ENCODE results near the gene UBE4B. TPM values are rescaled to one million over a fixed set of nuclear protein-coding genes. Genes with fewer than 3 reads are reported as not detected.

The UBE4B gene
- total and polyA plus RNA-seq, 10 donors, result 8.8 to 53.8 (median 40.5) TPM

DNA sequence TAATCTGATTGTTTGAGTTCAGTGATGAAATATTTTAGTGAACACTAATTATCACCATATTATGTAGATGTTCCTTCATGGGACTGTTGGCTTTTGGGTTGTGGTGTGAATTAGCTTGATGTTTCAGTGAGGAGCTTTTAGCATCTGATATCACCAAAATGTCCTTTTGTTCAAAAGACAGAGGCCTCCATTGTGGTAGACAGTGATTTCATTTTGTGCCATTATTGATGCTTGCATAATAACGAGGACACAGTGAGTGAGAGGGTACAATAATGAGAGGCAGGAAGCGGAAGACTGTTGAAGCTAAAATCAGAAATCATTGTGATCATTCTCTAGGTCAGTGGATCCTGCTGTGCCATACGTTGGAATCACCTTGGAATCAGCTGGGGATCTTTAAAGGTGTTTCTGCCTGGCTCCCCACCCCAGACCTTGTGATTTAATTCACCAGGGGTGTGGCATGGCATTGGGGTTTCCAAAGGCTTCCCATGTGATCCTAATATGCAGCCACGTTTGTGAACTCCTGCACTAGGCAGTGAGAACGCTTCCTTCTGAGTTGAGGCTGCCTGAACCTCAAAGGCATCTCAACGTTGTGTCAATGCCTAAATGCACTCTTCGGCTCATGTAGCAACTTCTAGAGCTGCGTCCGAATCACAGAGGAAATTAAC is 95.5 kb downstream of the UBE4B start:
- no peaks in the 10 kb centered on the region for H3K27me3 ChIP-seq (replicated peaks in 1 of 7)
- no peak overlapping the region for H3K4me3 ChIP-seq
- 90 to 92% (median 91%) methylated on average over 9 of the region's 9 CpGs for WGBS, 5 donors
- no peak for TF ChIP-seq POLR2A (IDR thresholded peaks at IDR 0.05)
- TF ChIP-seq POLR2AphosphoS5 (IDR thresholded peaks at IDR 0.05), result no peak
- TF ChIP-seq, protein P1, sequence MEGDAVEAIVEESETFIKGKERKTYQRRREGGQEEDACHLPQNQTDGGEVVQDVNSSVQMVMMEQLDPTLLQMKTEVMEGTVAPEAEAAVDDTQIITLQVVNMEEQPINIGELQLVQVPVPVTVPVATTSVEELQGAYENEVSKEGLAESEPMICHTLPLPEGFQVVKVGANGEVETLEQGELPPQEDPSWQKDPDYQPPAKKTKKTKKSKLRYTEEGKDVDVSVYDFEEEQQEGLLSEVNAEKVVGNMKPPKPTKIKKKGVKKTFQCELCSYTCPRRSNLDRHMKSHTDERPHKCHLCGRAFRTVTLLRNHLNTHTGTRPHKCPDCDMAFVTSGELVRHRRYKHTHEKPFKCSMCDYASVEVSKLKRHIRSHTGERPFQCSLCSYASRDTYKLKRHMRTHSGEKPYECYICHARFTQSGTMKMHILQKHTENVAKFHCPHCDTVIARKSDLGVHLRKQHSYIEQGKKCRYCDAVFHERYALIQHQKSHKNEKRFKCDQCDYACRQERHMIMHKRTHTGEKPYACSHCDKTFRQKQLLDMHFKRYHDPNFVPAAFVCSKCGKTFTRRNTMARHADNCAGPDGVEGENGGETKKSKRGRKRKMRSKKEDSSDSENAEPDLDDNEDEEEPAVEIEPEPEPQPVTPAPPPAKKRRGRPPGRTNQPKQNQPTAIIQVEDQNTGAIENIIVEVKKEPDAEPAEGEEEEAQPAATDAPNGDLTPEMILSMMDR (IDR thresholded peaks at IDR 0.05 in 8 of 11, conservative IDR thresholded peaks at IDR 0.05 in 3 of 11), result no peak
- intact Hi-C loops (cut with DNase I; ENCODE audit: low total_unique reads), result no loop called here
- H3K27ac ChIP-seq, result no peak overlapping the region
- no peaks in the 10 kb centered on the region for H3K4me1 ChIP-seq
- no peak for DNase-seq
- no peaks in the 10 kb centered on the region for H3K9me3 ChIP-seq
- peaks cover 3 to 100% (median 59%) of the 10 kb centered on the region in 6 donors for H3K36me3 ChIP-seq

DNA sequence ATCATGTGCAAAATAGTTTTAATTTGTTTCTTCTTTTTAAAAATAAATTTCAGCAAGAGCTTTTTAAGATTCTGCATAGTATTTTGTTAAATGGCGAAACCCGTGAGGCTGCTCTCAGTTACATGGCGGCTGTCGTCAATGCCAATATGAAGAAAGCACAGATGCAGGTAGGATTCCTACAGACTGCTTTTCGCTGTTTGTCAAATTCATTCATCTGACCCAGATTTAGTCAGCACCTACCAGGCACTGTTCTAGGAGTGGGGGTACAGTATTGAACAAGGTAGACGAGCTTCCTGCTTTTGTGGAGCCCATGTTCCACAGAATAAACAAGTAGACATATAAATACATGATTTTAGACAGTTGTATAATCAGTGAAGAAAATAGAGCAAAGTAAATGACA is 99.6 kb downstream of the UBE4B start:
- DNase-seq, result no peak
- peaks cover 7 to 100% (median 81%) of the 10 kb centered on the region in 6 donors for H3K36me3 ChIP-seq
- no peaks in the 10 kb centered on the region for H3K9me3 ChIP-seq
- H3K27me3 ChIP-seq (replicated peaks in 1 of 7), result no peaks in the 10 kb centered on the region
- TF ChIP-seq POLR2AphosphoS5 (IDR thresholded peaks at IDR 0.05) (no peak), POLR2A (IDR thresholded peaks at IDR 0.05) (no peak)
- TF ChIP-seq, protein P1 (IDR thresholded peaks at IDR 0.05 in 8 of 11, conservative IDR thresholded peaks at IDR 0.05 in 3 of 11), result no peak
- intact Hi-C loops (cut with DNase I; ENCODE audit: low total_unique reads), result no loop called here
- no peak overlapping the region for H3K4me3 ChIP-seq
- WGBS, 5 donors, result 97 to 98% (median 97%) methylated on average over 6 of the region's 6 CpGs
- no peaks in the 10 kb centered on the region for H3K4me1 ChIP-seq
- no peak overlapping the region for H3K27ac ChIP-seq

DNA sequence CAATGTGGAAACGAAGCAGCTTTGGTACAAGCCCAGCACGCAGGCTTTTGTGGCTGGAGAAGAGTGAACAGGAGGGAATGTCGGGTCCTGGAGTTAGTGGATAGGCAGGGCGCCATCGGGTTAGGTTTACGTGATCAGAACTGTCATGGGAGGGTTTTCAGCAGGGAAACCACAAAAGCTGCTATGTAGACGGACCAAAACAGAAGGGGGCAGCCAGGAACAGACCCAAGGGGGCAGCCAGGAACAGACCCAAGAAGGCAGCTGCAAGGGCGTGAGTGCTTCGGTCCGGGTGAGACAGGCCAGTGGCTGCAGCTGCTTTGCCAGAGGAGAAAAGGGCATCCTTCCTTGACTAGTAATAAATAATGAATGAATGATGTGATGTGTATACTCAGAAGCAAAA is 100.1 kb downstream of the UBE4B start:
- Histone ChIP-seq H3K27me3 (replicated peaks in 1 of 7) (no peaks in the 10 kb centered on the region), H3K27ac (no peak overlapping the region), H3K4me3 (no peak overlapping the region), H3K9me3 (no peaks in the 10 kb centered on the region), H3K36me3 (peaks cover 7 to 100% (median 83%) of the 10 kb centered on the region in 6 donors), H3K4me1 (no peaks in the 10 kb centered on the region)
- DNase-seq, result no peak
- WGBS, 5 donors, result 83 to 93% (median 92%) methylated on average over 10 of the region's 10 CpGs
- intact Hi-C loops (cut with DNase I; ENCODE audit: low total_unique reads), result no loop called here
- TF ChIP-seq POLR2A (IDR thresholded peaks at IDR 0.05) (no peak), POLR2AphosphoS5 (IDR thresholded peaks at IDR 0.05) (no peak)
- TF ChIP-seq, protein P1 (IDR thresholded peaks at IDR 0.05 in 8 of 11, conservative IDR thresholded peaks at IDR 0.05 in 3 of 11), result no peak

DNA sequence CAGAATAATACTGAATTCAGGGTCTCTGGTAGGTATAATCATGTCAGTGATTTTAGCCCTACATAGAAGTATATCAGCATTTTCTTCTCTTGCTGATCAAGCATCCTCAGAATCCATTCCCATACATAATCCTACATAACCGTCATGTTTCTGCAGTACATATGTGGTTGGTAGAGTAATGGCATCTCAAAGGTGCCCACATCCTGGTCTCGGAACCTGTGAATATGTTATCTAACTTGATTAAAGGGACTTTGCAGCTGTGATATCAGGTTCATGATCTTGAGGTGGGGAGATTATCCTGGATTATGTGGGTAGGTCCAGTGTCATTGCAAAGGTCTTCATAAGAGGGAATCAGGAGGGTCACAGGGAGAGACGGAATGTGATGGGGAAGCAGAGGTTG is 108.2 kb downstream of the UBE4B start:
- H3K4me1 ChIP-seq, result no peaks in the 10 kb centered on the region
- TF ChIP-seq POLR2A (IDR thresholded peaks at IDR 0.05) (no peak), POLR2AphosphoS5 (IDR thresholded peaks at IDR 0.05) (no peak)
- TF ChIP-seq, protein P1 (IDR thresholded peaks at IDR 0.05 in 8 of 11, conservative IDR thresholded peaks at IDR 0.05 in 3 of 11), result no peak
- WGBS, 5 donors, result 94 to 98% (median 96%) methylated on average over 3 of the region's 3 CpGs
- DNase-seq, result no peak
- H3K27me3 ChIP-seq (replicated peaks in 1 of 7), result no peaks in the 10 kb centered on the region
- peaks cover 3 to 100% (median 43%) of the 10 kb centered on the region in 6 donors for H3K36me3 ChIP-seq
- no peaks in the 10 kb centered on the region for H3K9me3 ChIP-seq
- intact Hi-C loops (cut with DNase I; ENCODE audit: low total_unique reads), result no loop called here
- H3K27ac ChIP-seq, result no peak overlapping the region
- no peak overlapping the region for H3K4me3 ChIP-seq

All from spleen (tissue), 11 donors.